H9 (cell line): ENCODE measurements around the gene MEGF9. TPM values are rescaled to one million over a fixed set of nuclear protein-coding genes. Genes with fewer than 3 reads are reported as not detected.

Source experiments
- DNase-seq: peaks from one replicate; pipeline ENCODE4 v3.0.0-alpha.2; 2017
- H2AFZ ChIP-seq: one replicate; pipeline ENCODE4 v1.6.1; 2013; ENCODE audit warnings: mild to moderate bottlenecking, low read length, control low read depth, moderate library complexity
- H2AK5ac ChIP-seq: 2 replicates; pipeline ENCODE4 v1.6.1; 2013; ENCODE audit warnings: low read length, control low read depth, mixed read lengths; ENCODE audit not compliant: insufficient read length
- H2BK120ac ChIP-seq: one replicate; pipeline ENCODE4 v1.6.1; 2013; ENCODE audit warnings: low read depth, mild to moderate bottlenecking, low read length, control low read depth, inconsistent platforms; ENCODE audit not compliant: poor library complexity, severe bottlenecking
- H2BK12ac ChIP-seq: 2 replicates; pipeline ENCODE4 v1.6.1; 2013; ENCODE audit warnings: low read length, control low read depth, mixed read lengths, low read depth; ENCODE audit not compliant: insufficient read length
- H2BK15ac ChIP-seq: 2 replicates; pipeline ENCODE4 v1.6.1; 2013; ENCODE audit warnings: low read depth, low read length, control low read depth
- H2BK20ac ChIP-seq: one replicate; pipeline ENCODE4 v1.6.1; 2013; ENCODE audit warnings: low read depth, mild to moderate bottlenecking, low read length, control low read depth, inconsistent platforms; ENCODE audit not compliant: poor library complexity, severe bottlenecking
- H2BK5ac ChIP-seq: 2 replicates; pipeline ENCODE4 v1.6.1; 2013; ENCODE audit warnings: low read length, control low read depth, mixed read lengths; ENCODE audit not compliant: insufficient read length
- H3K14ac ChIP-seq: 2 replicates; pipeline ENCODE4 v1.6.1; 2013; ENCODE audit warnings: low read length, control low read depth; ENCODE audit not compliant: insufficient read depth
- H3K18ac ChIP-seq: 2 replicates; pipeline ENCODE4 v1.6.1; 2013; ENCODE audit warnings: low read depth, mild to moderate bottlenecking, mixed read lengths, low read length, control low read depth; ENCODE audit not compliant: insufficient read length
- H3K23ac ChIP-seq: 2 replicates; pipeline ENCODE4 v1.6.1; 2013; ENCODE audit warnings: low read length, control low read depth, mixed read lengths, low read depth; ENCODE audit not compliant: insufficient read length
- H3K23me2 ChIP-seq: 2 replicates; pipeline ENCODE4 v1.6.1; 2013; ENCODE audit warnings: low read depth, mild to moderate bottlenecking, mixed read lengths, low read length, control low read depth; ENCODE audit not compliant: insufficient read length, poor library complexity, severe bottlenecking
- H3K27ac ChIP-seq: 2 replicates; pipeline ENCODE4 v1.5.1; 2013; ENCODE audit warnings: low read length, control low read depth, mixed read lengths, low read depth; ENCODE audit not compliant: insufficient read length
- H3K27me3 ChIP-seq: 2 replicates; pipeline ENCODE4 v1.6.1; 2013; ENCODE audit warnings: low read length, control low read depth, inconsistent platforms; ENCODE audit not compliant: insufficient read depth
- H3K4ac ChIP-seq: 2 replicates; pipeline ENCODE4 v1.6.1; 2013; ENCODE audit warnings: low read depth, mild to moderate bottlenecking, control low read depth, inconsistent platforms, low read length, moderate library complexity
- H3K4me1 ChIP-seq: 2 replicates; pipeline ENCODE4 v1.6.1; 2013; ENCODE audit warnings: low read length, control low read depth, inconsistent platforms; ENCODE audit not compliant: insufficient read depth
- H3K4me2 ChIP-seq: 2 replicates; pipeline ENCODE4 v1.6.1; 2013; ENCODE audit warnings: low read length, control low read depth, mixed read lengths; ENCODE audit not compliant: insufficient read length, insufficient read depth
- H3K56ac ChIP-seq: 2 replicates; pipeline ENCODE4 v1.6.1; 2013; ENCODE audit warnings: low read depth, mild to moderate bottlenecking, mixed read lengths, low read length, control low read depth; ENCODE audit not compliant: insufficient read length
- H3K79me1 ChIP-seq: 2 replicates; pipeline ENCODE4 v1.6.1; 2013; ENCODE audit warnings: low read depth, mild to moderate bottlenecking, moderate library complexity, low read length, control low read depth, inconsistent platforms; ENCODE audit not compliant: insufficient read depth, poor library complexity, severe bottlenecking
- H3K79me2 ChIP-seq: 2 replicates; pipeline ENCODE4 v1.6.1; 2013; ENCODE audit warnings: low read length, control low read depth, inconsistent platforms; ENCODE audit not compliant: insufficient read depth
- H3K9ac ChIP-seq: 2 replicates; pipeline ENCODE4 v1.6.1; 2013; ENCODE audit warnings: low read length, control low read depth, mixed read lengths; ENCODE audit not compliant: insufficient read length; ENCODE audit errors: extremely low read depth
- H3K9me3 ChIP-seq: one replicate; pipeline ENCODE4 v1.6.1; 2013; ENCODE audit warnings: low read depth, low read length, inconsistent platforms; ENCODE audit not compliant: control insufficient read depth
- H3T11ph ChIP-seq: one replicate; pipeline ENCODE4 v1.6.1; 2013; ENCODE audit warnings: mild to moderate bottlenecking, low read length, control low read depth, inconsistent platforms
- H4K20me1 ChIP-seq: one replicate; pipeline ENCODE4 v1.6.1; 2013; ENCODE audit not compliant: control insufficient read depth, insufficient read length, insufficient read depth
- H4K5ac ChIP-seq: 2 replicates; pipeline ENCODE4 v1.6.1; 2013; ENCODE audit warnings: low read depth, mild to moderate bottlenecking, mixed read lengths, low read length, control low read depth; ENCODE audit not compliant: insufficient read length
- H4K8ac ChIP-seq: replicated peaks from 2 replicates; pipeline ENCODE4 v1.6.1; 2013; ENCODE audit warnings: low read length, control low read depth, mixed read lengths, low read depth; ENCODE audit not compliant: insufficient read length
- H4K91ac ChIP-seq: 2 replicates; pipeline ENCODE4 v1.6.1; 2013; ENCODE audit warnings: low read depth, mild to moderate bottlenecking, moderate library complexity, mixed read lengths, low read length, control low read depth; ENCODE audit not compliant: insufficient read length
- H3K27ac Mint-ChIP-seq, 3 experiments: 2 replicates in 2 of 3; 3 replicates in 1 of 3; pipeline ENCODE4 v1.8.0; 2020 to 2021; ENCODE audit warnings: mixed read lengths in 3 of 3, mild to moderate bottlenecking in 1 of 3, moderate library complexity in 1 of 3
- H3K27me3 Mint-ChIP-seq: 2 replicates; pipeline ENCODE4 v1.8.0; 2021; ENCODE audit warnings: low read depth, mild to moderate bottlenecking, moderate library complexity, mixed read lengths
- H3K36me3 Mint-ChIP-seq, 3 experiments: 2 replicates in 2 of 3; 3 replicates in 1 of 3; pipeline ENCODE4 v1.8.0; 2020 to 2021; ENCODE audit warnings: low read depth in 3 of 3, mixed read lengths in 3 of 3; ENCODE audit not compliant: insufficient read depth in 1 of 3
- H3K4me1 Mint-ChIP-seq, 2 experiments: 2 replicates each; pipeline ENCODE4 v1.8.0; 2020; ENCODE audit warnings: mixed read lengths in 2 of 2
- H3K4me3 Mint-ChIP-seq, 2 experiments: 2 replicates in 1 of 2; 3 replicates in 1 of 2; pipeline ENCODE4 v1.8.0; 2020 to 2021; ENCODE audit warnings: mild to moderate bottlenecking in 2 of 2, mixed read lengths in 2 of 2, moderate library complexity in 1 of 2
- H3K9me3 Mint-ChIP-seq, 2 experiments: 2 replicates in 1 of 2; 3 replicates in 1 of 2; pipeline ENCODE4 v1.8.0; 2020; ENCODE audit warnings: mild to moderate bottlenecking in 2 of 2, mixed read lengths in 2 of 2, moderate library complexity in 1 of 2
- WGBS: extraction: QIAGEN DNeasy Blood & Tissue Kit; methylation state at CpG from one replicate; pipeline ENCODE4 v1.1.7; 2013; ENCODE audit warnings: missing lambda C conversion rate, low lambda C conversion rate, mixed read lengths; ENCODE audit not compliant: insufficient read length; ENCODE audit errors: extremely low coverage; 5-methylcytosine and 5-hydroxymethylcytosine counted together
- total RNA-seq: library from RNA; stranded (reverse); gene quantifications from 2 replicates; pipeline ENCODE4 v1.2.1, GENCODE V29; 2021
- TF ChIP-seq, protein P1 (sequence below): fragments of 200-600 bp; sonication (generic); conservative IDR thresholded peaks from 3 replicates; pipeline ENCODE4 v1.8.0; 2021; ENCODE audit warnings: antibody characterized with exemption, mild to moderate bottlenecking

The MEGF9 gene
- total RNA-seq, 1 experiment from 2014 or later: 0.94 TPM

DNA sequence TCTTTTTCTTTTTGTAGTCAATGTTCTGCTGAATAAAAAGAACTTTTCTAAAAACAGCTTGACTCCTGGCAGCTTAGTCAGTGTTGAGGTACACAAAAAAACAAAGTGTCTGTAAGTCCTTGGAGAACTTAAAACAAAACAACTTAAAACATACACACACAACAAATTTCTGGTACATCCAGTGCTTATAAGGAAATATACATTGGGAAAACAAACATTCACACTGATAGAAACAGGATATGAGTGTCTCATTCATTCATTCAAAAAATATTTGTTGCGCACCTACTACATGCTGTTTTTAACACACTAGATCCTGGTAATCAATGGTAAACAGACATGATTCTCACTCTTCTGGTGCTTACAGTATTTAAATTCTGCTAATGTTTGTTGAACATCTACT lies 27.4 kb upstream of the MEGF9 start:
- no peak overlapping the region for H3K4me2 ChIP-seq
- no peak overlapping the region for H3K4me3 Mint-ChIP-seq
- no CpG with 5 or more reads among the region's 1 CpG for WGBS

More for the DNA sequence above, 27.4 kb upstream of the MEGF9 start:
- Histone ChIP-seq H3K14ac (no peak overlapping the region), H2BK120ac (no peak overlapping the region), H4K5ac (no peak overlapping the region), H2AFZ (no peak overlapping the region), H3K79me2 (no peaks in the 10 kb centered on the region), H2BK12ac (no peak overlapping the region), H4K91ac (no peak overlapping the region), H3K9ac (no peak overlapping the region), H2AK5ac (no peak overlapping the region), H3K9me3 (no peaks in the 10 kb centered on the region), H2BK20ac (no peak overlapping the region), H3T11ph (no peak overlapping the region), H2BK5ac (no peak overlapping the region), H3K79me1 (no peaks in the 10 kb centered on the region), H3K4ac (no peak overlapping the region), H3K27me3 (no peaks in the 10 kb centered on the region), H3K56ac (no peak overlapping the region), H4K20me1 (no peaks in the 10 kb centered on the region), H3K27ac (no peak overlapping the region), H3K23ac (no peak overlapping the region), H3K4me1 (no peaks in the 10 kb centered on the region), H4K8ac (no peak overlapping the region), H3K23me2 (no peaks in the 10 kb centered on the region), H3K18ac (no peak overlapping the region), H2BK15ac (no peak overlapping the region)
- no peak for DNase-seq
- Mint-ChIP-seq H3K4me1 (no peaks in the 10 kb centered on the region), H3K36me3 (peaks cover 0 to 5% (median 4%) of the 10 kb centered on the region in 3 experiments; a peak in 1 of 7 replicates), H3K9me3 (peaks cover 3 to 6% of the 10 kb centered on the region in 2 experiments; a peak in 3 of 5 replicates), H3K27ac (no peak overlapping the region), H3K27me3 (no peaks in the 10 kb centered on the region)
- TF ChIP-seq, protein P1, sequence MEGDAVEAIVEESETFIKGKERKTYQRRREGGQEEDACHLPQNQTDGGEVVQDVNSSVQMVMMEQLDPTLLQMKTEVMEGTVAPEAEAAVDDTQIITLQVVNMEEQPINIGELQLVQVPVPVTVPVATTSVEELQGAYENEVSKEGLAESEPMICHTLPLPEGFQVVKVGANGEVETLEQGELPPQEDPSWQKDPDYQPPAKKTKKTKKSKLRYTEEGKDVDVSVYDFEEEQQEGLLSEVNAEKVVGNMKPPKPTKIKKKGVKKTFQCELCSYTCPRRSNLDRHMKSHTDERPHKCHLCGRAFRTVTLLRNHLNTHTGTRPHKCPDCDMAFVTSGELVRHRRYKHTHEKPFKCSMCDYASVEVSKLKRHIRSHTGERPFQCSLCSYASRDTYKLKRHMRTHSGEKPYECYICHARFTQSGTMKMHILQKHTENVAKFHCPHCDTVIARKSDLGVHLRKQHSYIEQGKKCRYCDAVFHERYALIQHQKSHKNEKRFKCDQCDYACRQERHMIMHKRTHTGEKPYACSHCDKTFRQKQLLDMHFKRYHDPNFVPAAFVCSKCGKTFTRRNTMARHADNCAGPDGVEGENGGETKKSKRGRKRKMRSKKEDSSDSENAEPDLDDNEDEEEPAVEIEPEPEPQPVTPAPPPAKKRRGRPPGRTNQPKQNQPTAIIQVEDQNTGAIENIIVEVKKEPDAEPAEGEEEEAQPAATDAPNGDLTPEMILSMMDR: no peak
